Osteoblast (primary cell): ENCODE results near the gene SBNO2. TPM values are rescaled to one million over a fixed set of nuclear protein-coding genes. Genes with fewer than 3 reads are reported as not detected.
"Not testable (repeated sequence)": the region's sequence is repeated elsewhere in the genome, so short reads cannot be mapped to it uniquely, and the experiment has no call there.

Experiments
- DNase-seq: peaks from one replicate; pipeline ENCODE4 v3.0.0; 2011; ENCODE audit warnings: low spot score, mixed read lengths; ENCODE audit not compliant: insufficient read length; ENCODE audit errors: missing footprints
- H2AFZ ChIP-seq: 2 replicates; pipeline ENCODE4 v1.6.0; 2011; ENCODE audit warnings: mild to moderate bottlenecking, low read length
- H3K27ac ChIP-seq: 2 replicates; pipeline ENCODE4 v1.5.1; 2011; ENCODE audit warnings: mild to moderate bottlenecking, low read depth, low read length, moderate library complexity
- H3K27me3 ChIP-seq: 2 replicates; pipeline ENCODE4 v1.6.0; 2012; ENCODE audit warnings: mild to moderate bottlenecking, control low read depth, inconsistent platforms, low read length, moderate library complexity; ENCODE audit not compliant: insufficient read depth
- H3K36me3 ChIP-seq: 2 replicates; pipeline ENCODE4 v1.5.1; 2011; ENCODE audit warnings: mild to moderate bottlenecking, low read length, control low read depth, moderate library complexity; ENCODE audit not compliant: insufficient read depth
- H3K4me1 ChIP-seq: 2 replicates; pipeline ENCODE4 v1.5.1; 2011; ENCODE audit warnings: mild to moderate bottlenecking, low read length, control low read depth, moderate library complexity; ENCODE audit not compliant: insufficient read depth
- H3K4me2 ChIP-seq: 2 replicates; pipeline ENCODE4 v1.6.0; 2011; ENCODE audit warnings: mild to moderate bottlenecking, low read length; ENCODE audit not compliant: insufficient read depth
- H3K4me3 ChIP-seq: fragments of 200-600 bp; sonication (generic); 3 replicates; pipeline ENCODE4 v1.5.1; 2012; ENCODE audit warnings: mild to moderate bottlenecking, low read length, inconsistent platforms; ENCODE audit not compliant: insufficient read depth
- H3K79me2 ChIP-seq: 2 replicates; pipeline ENCODE4 v1.6.0; 2012; ENCODE audit warnings: mild to moderate bottlenecking, low read length, control low read depth, inconsistent platforms; ENCODE audit not compliant: insufficient read depth
- H3K9me3 ChIP-seq: 2 replicates; pipeline ENCODE4 v1.5.1; 2011; ENCODE audit warnings: low read depth, low read length, control low read depth
- H4K20me1 ChIP-seq: 2 replicates; pipeline ENCODE4 v1.6.0; 2012; ENCODE audit warnings: mild to moderate bottlenecking, low read length, control low read depth; ENCODE audit not compliant: insufficient read depth
- total RNA-seq: library from RNA; depleted of rRNA; stranded (reverse); fragments of >200 nt; gene quantifications from 2 replicates; pipeline ENCODE4 v1.2.3, GENCODE V29; 2012
- TF ChIP-seq, protein P1 (sequence below): IDR thresholded peaks from 2 replicates; pipeline ENCODE4 v1.5.1; 2011; ENCODE audit warnings: mild to moderate bottlenecking, low read depth, low read length, moderate library complexity; ENCODE audit errors: extremely low read depth

The SBNO2 gene
- total RNA-seq, 1 donor = 69.1 TPM

DNA sequence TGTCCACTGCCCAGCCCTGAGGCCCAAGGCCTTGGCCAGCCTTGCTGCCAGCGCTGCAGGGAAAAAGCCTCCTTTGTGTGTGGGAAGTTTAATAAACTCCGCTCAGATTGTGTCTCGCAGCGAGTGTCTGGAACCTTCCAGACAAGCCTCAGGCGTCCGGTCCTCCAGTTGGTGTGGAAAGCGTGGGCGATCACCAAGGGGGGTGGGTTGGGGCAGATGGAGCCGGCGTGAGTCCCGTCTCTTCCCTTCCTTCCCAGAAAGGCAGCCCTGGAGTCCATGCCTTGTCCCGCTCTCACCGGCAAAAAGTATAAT is 36.1 kb upstream of the SBNO2 start:
- peak; percentile 15 for DNase-seq
- Histone ChIP-seq H3K27ac (peak overlapping the region; percentile 45), H3K4me3 (no peak overlapping the region), H3K27me3 (no peaks in the 10 kb centered on the region), H3K4me1 (peaks cover 44% of the 10 kb centered on the region), H3K9me3 (no peaks in the 10 kb centered on the region), H2AFZ (no peak overlapping the region), H3K36me3 (peaks cover 15% of the 10 kb centered on the region), H4K20me1 (peaks cover 20% of the 10 kb centered on the region), H3K79me2 (peaks cover 87% of the 10 kb centered on the region), H3K4me2 (no peak overlapping the region)
- TF ChIP-seq, protein P1, sequence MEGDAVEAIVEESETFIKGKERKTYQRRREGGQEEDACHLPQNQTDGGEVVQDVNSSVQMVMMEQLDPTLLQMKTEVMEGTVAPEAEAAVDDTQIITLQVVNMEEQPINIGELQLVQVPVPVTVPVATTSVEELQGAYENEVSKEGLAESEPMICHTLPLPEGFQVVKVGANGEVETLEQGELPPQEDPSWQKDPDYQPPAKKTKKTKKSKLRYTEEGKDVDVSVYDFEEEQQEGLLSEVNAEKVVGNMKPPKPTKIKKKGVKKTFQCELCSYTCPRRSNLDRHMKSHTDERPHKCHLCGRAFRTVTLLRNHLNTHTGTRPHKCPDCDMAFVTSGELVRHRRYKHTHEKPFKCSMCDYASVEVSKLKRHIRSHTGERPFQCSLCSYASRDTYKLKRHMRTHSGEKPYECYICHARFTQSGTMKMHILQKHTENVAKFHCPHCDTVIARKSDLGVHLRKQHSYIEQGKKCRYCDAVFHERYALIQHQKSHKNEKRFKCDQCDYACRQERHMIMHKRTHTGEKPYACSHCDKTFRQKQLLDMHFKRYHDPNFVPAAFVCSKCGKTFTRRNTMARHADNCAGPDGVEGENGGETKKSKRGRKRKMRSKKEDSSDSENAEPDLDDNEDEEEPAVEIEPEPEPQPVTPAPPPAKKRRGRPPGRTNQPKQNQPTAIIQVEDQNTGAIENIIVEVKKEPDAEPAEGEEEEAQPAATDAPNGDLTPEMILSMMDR = no peak

DNA sequence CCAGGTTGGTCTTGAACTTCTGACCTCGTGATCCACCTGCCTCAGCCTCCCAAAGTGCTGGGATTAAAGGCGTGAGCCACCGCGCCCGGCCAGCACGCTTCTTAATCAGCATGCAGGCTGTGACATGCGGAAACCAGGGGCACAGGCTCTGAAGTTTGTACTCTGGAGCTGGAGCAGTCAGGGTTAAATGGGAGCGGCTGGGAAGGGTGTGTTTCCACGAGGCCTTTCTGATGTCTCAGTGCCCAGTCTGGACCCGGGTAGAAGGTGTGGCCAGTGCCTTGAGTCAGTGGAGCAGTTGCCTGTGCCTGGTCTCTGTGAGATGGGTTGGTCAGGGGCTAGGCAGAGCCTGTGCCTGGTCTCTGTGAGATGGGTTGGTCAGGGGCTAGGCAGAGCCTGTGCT is 34.8 kb upstream of the SBNO2 start:
- not testable (repeated sequence) for H2AFZ ChIP-seq, H3K9me3 ChIP-seq, H3K27me3 ChIP-seq, H3K4me2 ChIP-seq, H3K4me3 ChIP-seq, H3K27ac ChIP-seq
- peaks cover 20% of the 10 kb centered on the region for H4K20me1 ChIP-seq
- peaks cover 15% of the 10 kb centered on the region for H3K36me3 ChIP-seq
- DNase-seq = peak; percentile 87
- peaks cover 73% of the 10 kb centered on the region for H3K79me2 ChIP-seq
- peaks cover 33% of the 10 kb centered on the region for H3K4me1 ChIP-seq

DNA sequence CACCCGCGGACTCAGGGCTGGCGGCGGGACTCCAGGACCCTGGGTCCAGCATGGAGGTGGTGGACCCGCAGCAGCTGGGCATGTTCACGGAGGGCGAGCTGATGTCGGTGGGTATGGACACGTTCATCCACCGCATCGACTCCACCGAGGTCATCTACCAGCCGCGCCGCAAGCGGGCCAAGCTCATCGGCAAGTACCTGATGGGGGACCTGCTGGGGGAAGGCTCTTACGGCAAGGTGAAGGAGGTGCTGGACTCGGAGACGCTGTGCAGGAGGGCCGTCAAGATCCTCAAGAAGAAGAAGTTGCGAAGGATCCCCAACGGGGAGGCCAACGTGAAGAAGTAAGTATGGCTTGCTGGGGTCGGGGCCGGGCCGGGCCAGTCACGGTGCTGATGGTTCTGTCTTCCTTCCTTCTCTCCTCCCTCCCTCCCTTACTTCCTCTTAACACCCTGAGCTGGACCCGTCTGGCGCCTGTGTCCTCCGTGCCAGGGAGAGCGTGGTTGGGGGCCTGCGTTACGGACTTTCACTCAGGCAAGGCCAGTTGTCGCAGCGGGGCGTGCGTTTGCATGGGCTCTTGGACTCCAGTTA is 32.9 kb upstream of the SBNO2 start:
- peaks cover 56% of the 10 kb centered on the region for H3K79me2 ChIP-seq
- peaks cover 12% of the 10 kb centered on the region for H3K36me3 ChIP-seq
- H2AFZ ChIP-seq = no peak overlapping the region
- peak overlapping the region; percentile 90 for H3K4me3 ChIP-seq
- peaks cover 20% of the 10 kb centered on the region for H4K20me1 ChIP-seq
- TF ChIP-seq, protein P1 = no peak
- H3K4me2 ChIP-seq = peak overlapping the region; percentile 98
- peak; percentile 88 for DNase-seq
- H3K27ac ChIP-seq = peak overlapping the region; percentile 79
- H3K9me3 ChIP-seq = no peaks in the 10 kb centered on the region
- peaks cover 31% of the 10 kb centered on the region for H3K4me1 ChIP-seq
- no peaks in the 10 kb centered on the region for H3K27me3 ChIP-seq

DNA sequence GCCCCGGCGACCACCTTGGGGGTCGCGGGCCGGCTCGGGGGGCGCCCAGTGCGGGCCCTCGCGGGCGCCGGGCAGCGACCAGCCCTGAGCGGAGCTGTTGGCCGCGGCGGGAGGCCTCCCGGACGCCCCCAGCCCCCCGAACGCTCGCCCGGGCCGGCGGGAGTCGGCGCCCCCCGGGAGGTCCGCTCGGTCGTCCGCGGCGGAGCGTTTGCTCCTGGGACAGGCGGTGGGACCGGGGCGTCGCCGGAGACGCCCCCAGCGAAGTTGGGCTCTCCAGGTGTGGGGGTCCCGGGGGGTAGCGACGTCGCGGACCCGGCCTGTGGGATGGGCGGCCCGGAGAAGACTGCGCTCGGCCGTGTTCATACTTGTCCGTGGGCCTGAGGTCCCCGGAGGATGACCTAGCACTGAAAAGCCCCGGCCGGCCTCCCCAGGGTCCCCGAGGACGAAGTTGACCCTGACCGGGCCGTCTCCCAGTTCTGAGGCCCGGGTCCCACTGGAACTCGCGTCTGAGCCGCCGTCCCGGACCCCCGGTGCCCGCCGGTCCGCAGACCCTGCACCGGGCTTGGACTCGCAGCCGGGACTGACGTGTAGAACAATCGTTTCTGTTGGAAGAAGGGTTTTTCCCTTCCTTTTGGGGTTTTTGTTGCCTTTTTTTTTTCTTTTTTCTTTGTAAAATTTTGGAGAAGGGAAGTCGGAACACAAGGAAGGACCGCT is 32.2 kb upstream of the SBNO2 start:
- Histone ChIP-seq H3K4me2 (peak overlapping the region; percentile 98), H3K36me3 (peaks cover 12% of the 10 kb centered on the region), H3K79me2 (peaks cover 50% of the 10 kb centered on the region), H3K4me1 (peaks cover 24% of the 10 kb centered on the region), H3K9me3 (no peaks in the 10 kb centered on the region), H3K27me3 (no peaks in the 10 kb centered on the region), H2AFZ (no peak overlapping the region), H4K20me1 (peaks cover 20% of the 10 kb centered on the region), H3K27ac (peak overlapping the region; percentile 79), H3K4me3 (peak overlapping the region; percentile 90)
- TF ChIP-seq, protein P1 = no peak
- no peak for DNase-seq
